Stomach (tissue), 9 donors: ENCODE data around the gene FAHD1. TPM values are rescaled to one million over a fixed set of nuclear protein-coding genes. Genes with fewer than 3 reads are reported as not detected.

Experiments used
- DNase-seq, 2 donors: peaks; one replicate each; pipeline versions ENCODE4 v3.0.0 to v3.0.0-alpha.2; 2013 to 2019
- H3K27ac ChIP-seq, 5 donors: fragments of 200-600 bp in 4 of 5; sonication (generic) in 4 of 5; one replicate each; pipeline ENCODE4 v1.5.1; 2013 to 2019; ENCODE audit warnings: mild to moderate bottlenecking in 1 of 5, moderate library complexity in 1 of 5
- H3K27me3 ChIP-seq, 3 donors: fragments of 200-600 bp; sonication (generic); one replicate each; pipeline ENCODE4 v1.5.1; 2017 to 2019; ENCODE audit warnings: mixed run types in 1 of 3
- H3K36me3 ChIP-seq, 4 donors: fragments of 200-600 bp; sonication (generic); 1 replicate in 3 of 4; 2 replicates in 1 of 4; pipeline ENCODE4 v1.5.1; 2016 to 2019
- H3K4me1 ChIP-seq, 4 donors: fragments of 200-600 bp; sonication (generic); one replicate each; pipeline ENCODE4 v1.5.1; 2016 to 2019
- H3K4me3 ChIP-seq, 4 donors: fragments of 200-600 bp; sonication (generic) in 3 of 4; one replicate each; pipeline ENCODE4 v1.5.1; 2016 to 2019; ENCODE audit warnings: mild to moderate bottlenecking in 1 of 4
- H3K9me3 ChIP-seq, 4 donors: fragments of 200-600 bp; sonication (generic); one replicate each; pipeline ENCODE4 v1.5.1; 2016 to 2019
- EP300 ChIP-seq: sonication (generic); formaldehyde crosslinking; IDR thresholded peaks from one replicate; pipeline ENCODE4 v1.6.1; 2017; ENCODE audit warnings: antibody characterized with exemption
- POLR2A ChIP-seq, 4 donors: fragments of 450-650 bp; IDR thresholded peaks; one replicate each; pipeline ENCODE4 v1.6.1; 2016; ENCODE audit warnings: antibody characterized with exemption in 4 of 4, control low read depth in 2 of 4, mild to moderate bottlenecking in 1 of 4, moderate library complexity in 1 of 4
- POLR2AphosphoS5 ChIP-seq, 3 donors: sonication (generic); formaldehyde crosslinking; IDR thresholded peaks; one replicate each; pipeline ENCODE4 v1.6.1; 2016; ENCODE audit warnings: antibody characterized with exemption in 3 of 3
- WGBS, 5 donors: extraction: QIAGEN DNeasy Blood & Tissue Kit in 3 of 5; methylation state at CpG; one replicate each; pipeline versions ENCODE4 v1.1.5 to v1.1.7; 2013 to 2018; 5-methylcytosine and 5-hydroxymethylcytosine counted together
- intact Hi-C: fragments of 100-400 bp; cut with DNase I; formaldehyde crosslinking; loops from one replicate; pipeline ENCODE4 v1.15.1; 2023; ENCODE audit warnings: low total_unique reads
- polyA plus RNA-seq, 3 donors: library from polyadenylated mRNA; stranded (reverse); fragments of 200-250 nt; gene quantifications; one replicate each; pipeline ENCODE4 v1.2.3, GENCODE V29; 2013
- total RNA-seq, 5 donors: library from RNA; depleted of rRNA; stranded (reverse); fragments of >200 nt; gene quantifications; one replicate each; pipeline versions ENCODE4 v1.1.0 to v1.2.3, GENCODE V29; 2014 to 2016
- TF ChIP-seq, protein P1 (sequence below), 7 experiments: fragments of 450-650 bp in 4 of 7; fragments of 200-600 bp in 3 of 7; sonication (generic) in 3 of 7; IDR thresholded peaks; one replicate each; pipeline ENCODE4 v1.5.1; 2016 to 2019; ENCODE audit warnings: antibody characterized with exemption in 7 of 7, control low read depth in 2 of 7, mild to moderate bottlenecking in 1 of 7
- donor health status: healthy with polysubstance abuse.
- donor health status: Bipolar disorder and iron deficiency.
- donor health status: healthy.

The FAHD1 gene
- total and polyA plus RNA-seq, 8 donors = 15.4 to 484 (median 29.7) TPM

DNA sequence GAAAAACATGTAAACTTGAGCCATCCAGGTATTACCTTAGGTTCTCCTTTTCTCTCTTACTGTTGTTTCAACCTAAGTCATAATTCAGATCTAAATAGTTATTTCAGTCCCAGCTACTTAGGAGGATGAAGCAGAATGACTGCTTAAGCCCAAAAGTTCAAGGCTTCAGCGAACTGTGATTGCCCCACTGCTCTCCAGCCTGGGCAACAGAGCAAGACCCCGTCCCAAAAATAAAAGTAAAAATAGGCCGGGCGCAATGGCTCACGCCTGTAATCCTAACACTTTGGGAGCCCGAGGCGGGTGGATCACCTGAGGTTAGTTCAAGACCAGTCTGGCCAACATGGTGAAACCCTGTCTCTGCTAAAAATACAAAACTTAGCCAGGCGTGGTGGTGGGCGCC is 35.4 kb downstream of the FAHD1 start:
- TF ChIP-seq EP300 (no peak), POLR2AphosphoS5 (IDR thresholded peaks at IDR 0.05) (no peak), POLR2A (IDR thresholded peaks at IDR 0.05) (no peak)
- TF ChIP-seq, protein P1, sequence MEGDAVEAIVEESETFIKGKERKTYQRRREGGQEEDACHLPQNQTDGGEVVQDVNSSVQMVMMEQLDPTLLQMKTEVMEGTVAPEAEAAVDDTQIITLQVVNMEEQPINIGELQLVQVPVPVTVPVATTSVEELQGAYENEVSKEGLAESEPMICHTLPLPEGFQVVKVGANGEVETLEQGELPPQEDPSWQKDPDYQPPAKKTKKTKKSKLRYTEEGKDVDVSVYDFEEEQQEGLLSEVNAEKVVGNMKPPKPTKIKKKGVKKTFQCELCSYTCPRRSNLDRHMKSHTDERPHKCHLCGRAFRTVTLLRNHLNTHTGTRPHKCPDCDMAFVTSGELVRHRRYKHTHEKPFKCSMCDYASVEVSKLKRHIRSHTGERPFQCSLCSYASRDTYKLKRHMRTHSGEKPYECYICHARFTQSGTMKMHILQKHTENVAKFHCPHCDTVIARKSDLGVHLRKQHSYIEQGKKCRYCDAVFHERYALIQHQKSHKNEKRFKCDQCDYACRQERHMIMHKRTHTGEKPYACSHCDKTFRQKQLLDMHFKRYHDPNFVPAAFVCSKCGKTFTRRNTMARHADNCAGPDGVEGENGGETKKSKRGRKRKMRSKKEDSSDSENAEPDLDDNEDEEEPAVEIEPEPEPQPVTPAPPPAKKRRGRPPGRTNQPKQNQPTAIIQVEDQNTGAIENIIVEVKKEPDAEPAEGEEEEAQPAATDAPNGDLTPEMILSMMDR (IDR thresholded peaks at IDR 0.05) = no peak
- intact Hi-C loops = loop anchor here (5.0 kb wide), 1 partner anchor 70 kb away; no protein-coding TSS in a partner anchor
- DNase-seq = no peak
- H3K4me3 ChIP-seq = no peak overlapping the region
- 73 to 86% (median 83%) methylated on average over 8 to 9 of the region's 9 CpGs for WGBS, 5 donors
- H3K27me3 ChIP-seq = peaks cover 0 to 77% (median 26%) of the 10 kb centered on the region in 3 donors
- no peaks in the 10 kb centered on the region for H3K9me3 ChIP-seq
- H3K27ac ChIP-seq = no peak overlapping the region
- peaks cover 0 to 5% (median 0%) of the 10 kb centered on the region in 4 donors for H3K4me1 ChIP-seq
- no peaks in the 10 kb centered on the region for H3K36me3 ChIP-seq

DNA sequence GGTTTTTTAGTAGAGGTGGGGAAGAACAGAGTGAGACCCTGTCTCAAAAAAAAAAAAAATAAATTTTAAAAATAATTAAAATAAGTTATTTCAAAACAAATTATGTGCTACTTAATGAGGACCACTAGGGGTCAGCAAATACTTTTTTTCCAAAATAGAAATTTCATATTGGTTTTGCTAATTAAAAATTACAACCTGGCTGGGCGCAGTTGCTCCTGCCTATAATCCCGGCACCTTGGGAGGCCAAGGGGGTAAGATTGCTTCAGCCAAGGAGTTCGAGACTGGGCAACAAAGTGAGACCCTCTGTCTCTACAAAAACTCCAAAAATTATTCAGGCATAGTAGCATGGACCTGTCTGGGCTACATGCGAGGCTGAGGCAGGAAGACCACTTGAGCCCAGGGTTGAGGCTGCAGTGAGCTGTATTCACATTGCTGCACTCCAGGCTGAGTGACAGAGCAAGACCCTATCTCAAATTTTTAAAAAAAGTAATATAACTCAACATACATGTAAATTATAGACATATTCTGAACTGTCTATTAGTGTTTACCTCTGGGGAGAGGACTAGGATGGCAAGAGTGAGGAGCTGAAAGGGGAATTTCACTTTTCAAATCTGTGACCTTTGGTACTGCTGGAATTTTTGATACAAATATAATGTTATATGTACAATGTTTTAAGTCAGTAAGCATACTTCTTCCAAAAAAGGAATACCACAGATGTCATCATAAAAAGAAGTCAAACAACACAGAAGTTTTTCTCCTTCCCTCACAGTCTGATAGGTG is 36.9 kb downstream of the FAHD1 start:
- H3K4me3 ChIP-seq = no peak overlapping the region
- DNase-seq = peak in 1 of 2 donors; percentile 69

DNA sequence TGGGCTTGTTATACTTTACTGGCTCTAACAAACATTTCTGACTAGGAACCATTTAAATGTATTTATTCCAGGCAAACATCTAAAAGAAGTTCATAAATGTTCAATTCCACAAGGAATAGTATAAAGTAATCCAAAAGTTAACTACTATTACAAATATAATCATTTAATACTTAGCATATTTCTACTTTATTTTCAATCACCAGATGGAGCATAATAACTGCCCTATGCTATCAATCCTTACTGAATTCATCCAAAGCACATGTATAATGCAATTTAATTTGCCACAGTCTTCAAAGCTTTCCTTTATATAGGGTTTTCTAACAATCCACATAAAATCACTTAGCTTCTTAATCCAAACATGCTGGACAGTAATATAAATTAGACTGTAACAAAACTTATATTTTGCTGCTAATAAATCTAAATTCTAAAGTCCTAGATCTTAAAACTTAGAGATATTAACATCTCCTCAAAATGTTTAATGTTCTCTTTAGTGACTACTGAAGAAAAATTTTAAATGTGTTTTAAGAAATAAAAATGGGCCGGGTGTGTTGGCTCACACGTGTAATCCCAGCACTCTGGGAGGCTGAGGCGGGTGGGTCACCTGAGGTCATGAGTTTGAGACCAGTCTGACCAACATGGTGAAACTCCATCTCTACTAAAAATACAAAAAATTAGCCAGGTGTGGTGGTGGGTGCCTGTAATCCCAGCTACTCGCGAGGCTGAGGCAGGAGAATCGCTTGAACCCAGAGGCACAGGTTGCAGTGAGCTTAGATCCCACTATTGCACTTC is 39.1 kb downstream of the FAHD1 start:
- WGBS, 5 donors = 57 to 72% (median 62%) methylated on average over 6 of the region's 6 CpGs
- intact Hi-C loops = no loop called here
- peaks cover 0 to 5% (median 0%) of the 10 kb centered on the region in 4 donors for H3K4me1 ChIP-seq
- no peak overlapping the region for H3K4me3 ChIP-seq
- no peaks in the 10 kb centered on the region for H3K9me3 ChIP-seq
- no peak for DNase-seq
- TF ChIP-seq, protein P1 (IDR thresholded peaks at IDR 0.05) = no peak
- TF ChIP-seq EP300 (no peak), POLR2AphosphoS5 (IDR thresholded peaks at IDR 0.05) (no peak), POLR2A (IDR thresholded peaks at IDR 0.05) (no peak)
- H3K27me3 ChIP-seq = peaks cover 0 to 47% (median 3%) of the 10 kb centered on the region in 3 donors
- no peak overlapping the region for H3K27ac ChIP-seq
- no peaks in the 10 kb centered on the region for H3K36me3 ChIP-seq

More for the DNA sequence above, 36.9 kb downstream of the FAHD1 start:
- Histone ChIP-seq H3K27me3 (peaks cover 0 to 67% (median 17%) of the 10 kb centered on the region in 3 donors), H3K36me3 (no peaks in the 10 kb centered on the region), H3K9me3 (no peaks in the 10 kb centered on the region), H3K27ac (no peak overlapping the region), H3K4me1 (peaks cover 0 to 5% (median 0%) of the 10 kb centered on the region in 4 donors)
- WGBS, 5 donors = 10 to 19% (median 15%) methylated on average over 4 of the region's 4 CpGs
- intact Hi-C loops = loop anchor here (5.0 kb wide), 1 partner anchor 68 kb away; no protein-coding TSS in a partner anchor
- TF ChIP-seq POLR2A (IDR thresholded peaks at IDR 0.05) = no peak
- TF ChIP-seq, protein P1 (IDR thresholded peaks at IDR 0.05) = peak in 4 of 7 experiments; percentile 24 to 62 (median 52)

DNA sequence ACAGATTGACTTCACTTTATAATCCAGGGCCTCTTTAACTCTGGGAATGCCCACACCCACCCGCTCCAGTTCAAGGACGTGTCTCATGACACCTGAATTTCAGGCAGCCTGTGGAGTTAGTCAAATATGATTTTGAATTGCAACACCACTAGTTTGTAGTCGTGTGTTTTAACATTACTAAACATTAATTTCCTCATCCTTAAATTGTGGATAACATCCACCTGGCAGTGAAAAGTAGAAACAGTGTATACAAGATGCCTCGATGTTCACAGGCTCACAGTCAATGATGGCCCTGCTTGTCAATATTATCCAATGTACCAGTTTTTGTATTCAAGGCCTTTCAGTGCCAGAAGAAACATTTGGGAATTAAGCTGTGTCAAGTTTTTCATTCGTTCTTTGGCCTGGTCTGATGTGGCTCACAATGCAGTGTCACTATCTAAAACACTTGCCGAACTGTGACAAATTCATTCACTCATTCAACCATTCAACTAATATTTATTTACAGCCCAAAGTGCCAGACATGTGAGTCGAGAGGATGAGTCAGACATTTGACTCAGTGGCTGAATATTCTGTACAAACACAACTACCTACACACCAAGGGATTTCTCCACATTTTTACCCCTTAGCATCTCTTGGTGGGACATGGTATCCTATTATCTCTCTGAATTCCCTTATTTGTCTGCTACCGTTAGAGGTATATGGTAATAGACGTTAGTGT is 43.5 kb downstream of the FAHD1 start:
- no peak for TF ChIP-seq POLR2AphosphoS5 (IDR thresholded peaks at IDR 0.05)
- TF ChIP-seq POLR2A (IDR thresholded peaks at IDR 0.05) = no peak
- TF ChIP-seq EP300 = no peak
- TF ChIP-seq, protein P1 (IDR thresholded peaks at IDR 0.05) = no peak
- intact Hi-C loops = no loop called here
- H3K27me3 ChIP-seq = peaks cover 0 to 52% (median 23%) of the 10 kb centered on the region in 3 donors
- H3K4me3 ChIP-seq = no peak overlapping the region
- peaks cover 0 to 12% (median 4%) of the 10 kb centered on the region in 4 donors for H3K4me1 ChIP-seq
- H3K36me3 ChIP-seq = no peaks in the 10 kb centered on the region
- no peak overlapping the region for H3K27ac ChIP-seq
- WGBS, 5 donors = 40 to 53% (median 47%) methylated on average over 9 of the region's 9 CpGs
- peaks cover 0 to 6% (median 1%) of the 10 kb centered on the region in 4 donors for H3K9me3 ChIP-seq
- DNase-seq = no peak
